ENCODE data around the gene TUBGCP5. TPM values are rescaled to one million over a fixed set of nuclear protein-coding genes. Genes with fewer than 3 reads are reported as not detected.

TUBGCP5 gene
- total and polyA plus RNA-seq, 10 of the 15 experiments (the other 5 are each of a cell fraction or from before 2014, with no cell fraction given) = 6.4 to 29.2 (median 20.2) TPM

GRCh38 chr15:23079766-23080165 lies 40.4 kb upstream of the TUBGCP5 start:
- ChIA-PET CTCF (no interaction called here), RAD21 (ENCODE audit: unreplicated experiment) (no interaction called here), SMC1A (ENCODE audit: uncharacterized antibody, unreplicated experiment) (no interaction called here), POLR2A (no interaction called here)
- no peak overlapping the region for H3K4me3 ChIP-seq
- no peaks in the 10 kb centered on the region; a peak in 1 of 4 replicates for H3K27me3 ChIP-seq (replicated peaks in 1 of 2; ENCODE audit: control insufficient read depth in 2 of 2, insufficient read depth in 2 of 2, low read length in 1 of 2)
- no peak overlapping the region for H3K9ac ChIP-seq (ENCODE audit: control insufficient read depth, insufficient read depth, low read length)
- no TSS peak for BruUV-seq (replicated peaks)
- in situ Hi-C loops (cut with MboI) = no loop called here
- no peaks in the 10 kb centered on the region for H3K36me3 ChIP-seq (ENCODE audit: control insufficient read depth in 2 of 2, insufficient read depth in 2 of 2, low read length in 1 of 2)
- H3K79me2 ChIP-seq (ENCODE audit: control insufficient read depth, insufficient read depth, low read length) = no peaks in the 10 kb centered on the region
- ATAC-seq (no peak), FAIRE-seq (no peak), DNase-seq (ENCODE audit: low read depth, low spot score) (no peak)
- WGBS (ENCODE audit: insufficient coverage, insufficient replicate concordance, low lambda C conversion rate, missing lambda C conversion rate) = 45% methylated on average over 7 of the region's 7 CpGs
- no peaks in the 10 kb centered on the region for H4K20me1 ChIP-seq (ENCODE audit: control insufficient read depth, insufficient read depth)
- H2AFZ ChIP-seq (ENCODE audit: control insufficient read depth, low read depth, low read length) = no peak overlapping the region
- no peaks in the 10 kb centered on the region for H3K4me1 ChIP-seq (ENCODE audit: control insufficient read depth, insufficient read depth, low read length)
- no peaks in the 10 kb centered on the region for H3K9me3 ChIP-seq (replicated peaks; ENCODE audit: control insufficient read depth, insufficient read depth, low read length)
- H3K4me2 ChIP-seq (ENCODE audit: control insufficient read depth, insufficient read depth) = no peak overlapping the region
- H3K27ac ChIP-seq (ENCODE audit: control insufficient read depth, insufficient read depth) = no peak overlapping the region
- TF ChIP-seq YY1 (IDR thresholded peaks at IDR 0.05; ENCODE audit: low read depth, low read length) = no peak
- TF ChIP-seq RAD51 (IDR thresholded peaks at IDR 0.05) = no peak
- no peak for TF ChIP-seq ATF3 (IDR thresholded peaks at IDR 0.05; ENCODE audit: borderline replicate concordance, extremely low read depth, low read depth, low read length)
- no peak for TF ChIP-seq IRF3 (IDR thresholded peaks at IDR 0.05)
- no peak for TF ChIP-seq MEF2B (IDR thresholded peaks at IDR 0.05; ENCODE audit: partially characterized antibody, poor library complexity, severe bottlenecking)
- no peak for TF ChIP-seq SUZ12 (IDR thresholded peaks at IDR 0.05; ENCODE audit: unreplicated experiment)
- intact Hi-C loops (cut with micrococcal nuclease; ENCODE audit: unreplicated experiment) = no loop called here

GRCh38 chr15:23075927-23076326 lies 36.6 kb upstream of the TUBGCP5 start:
- Histone ChIP-seq H2AFZ (ENCODE audit: control insufficient read depth, low read depth, low read length) (no peak overlapping the region), H3K4me2 (ENCODE audit: control insufficient read depth, insufficient read depth) (no peak overlapping the region), H3K27me3 (replicated peaks in 1 of 2; ENCODE audit: control insufficient read depth in 2 of 2, insufficient read depth in 2 of 2, low read length in 1 of 2) (no peaks in the 10 kb centered on the region), H3K36me3 (ENCODE audit: control insufficient read depth in 2 of 2, insufficient read depth in 2 of 2, low read length in 1 of 2) (no peaks in the 10 kb centered on the region), H3K9ac (ENCODE audit: control insufficient read depth, insufficient read depth, low read length) (no peak overlapping the region), H4K20me1 (ENCODE audit: control insufficient read depth, insufficient read depth) (no peaks in the 10 kb centered on the region), H3K4me3 (no peak overlapping the region), H3K4me1 (ENCODE audit: control insufficient read depth, insufficient read depth, low read length) (no peaks in the 10 kb centered on the region), H3K79me2 (ENCODE audit: control insufficient read depth, insufficient read depth, low read length) (no peaks in the 10 kb centered on the region), H3K27ac (ENCODE audit: control insufficient read depth, insufficient read depth) (no peak overlapping the region), H3K9me3 (replicated peaks; ENCODE audit: control insufficient read depth, insufficient read depth, low read length) (no peaks in the 10 kb centered on the region)
- ATAC-seq (no peak), FAIRE-seq (no peak), DNase-seq (ENCODE audit: low read depth, low spot score) (no peak)
- ChIA-PET POLR2A (no interaction called here), SMC1A (ENCODE audit: uncharacterized antibody, unreplicated experiment) (no interaction called here), RAD21 (ENCODE audit: unreplicated experiment) (interaction anchor here (0.6 kb wide), 1 partner anchor 21 kb away, joined by 3 read pairs; no protein-coding TSS in a partner anchor), CTCF (interaction anchor here (2.0 kb wide), 1 partner anchor 40 kb away, joined by 8 read pairs; no protein-coding TSS in a partner anchor)
- intact Hi-C loops (cut with micrococcal nuclease; ENCODE audit: unreplicated experiment) = no loop called here
- WGBS (ENCODE audit: insufficient coverage, insufficient replicate concordance, low lambda C conversion rate, missing lambda C conversion rate) = 20% methylated on average over 4 of the region's 4 CpGs
- in situ Hi-C loops (cut with MboI) = no loop called here
- no TSS peak for BruUV-seq (replicated peaks)
- TF ChIP-seq ZBTB40 (IDR thresholded peaks at IDR 0.05; ENCODE audit: borderline replicate concordance) (no peak), TCF7 (IDR thresholded peaks at IDR 0.05; ENCODE audit: borderline replicate concordance) (no peak), ZSCAN29 (IDR thresholded peaks at IDR 0.05) (no peak), CHD4 (IDR thresholded peaks at IDR 0.05) (no peak)
